ENCODE measurements around the gene PHACTR4.
"Not testable (repeated sequence)": the region's sequence is repeated elsewhere in the genome, so short reads cannot be mapped to it uniquely, and the experiment has no call there.

PHACTR4 gene

DNA sequence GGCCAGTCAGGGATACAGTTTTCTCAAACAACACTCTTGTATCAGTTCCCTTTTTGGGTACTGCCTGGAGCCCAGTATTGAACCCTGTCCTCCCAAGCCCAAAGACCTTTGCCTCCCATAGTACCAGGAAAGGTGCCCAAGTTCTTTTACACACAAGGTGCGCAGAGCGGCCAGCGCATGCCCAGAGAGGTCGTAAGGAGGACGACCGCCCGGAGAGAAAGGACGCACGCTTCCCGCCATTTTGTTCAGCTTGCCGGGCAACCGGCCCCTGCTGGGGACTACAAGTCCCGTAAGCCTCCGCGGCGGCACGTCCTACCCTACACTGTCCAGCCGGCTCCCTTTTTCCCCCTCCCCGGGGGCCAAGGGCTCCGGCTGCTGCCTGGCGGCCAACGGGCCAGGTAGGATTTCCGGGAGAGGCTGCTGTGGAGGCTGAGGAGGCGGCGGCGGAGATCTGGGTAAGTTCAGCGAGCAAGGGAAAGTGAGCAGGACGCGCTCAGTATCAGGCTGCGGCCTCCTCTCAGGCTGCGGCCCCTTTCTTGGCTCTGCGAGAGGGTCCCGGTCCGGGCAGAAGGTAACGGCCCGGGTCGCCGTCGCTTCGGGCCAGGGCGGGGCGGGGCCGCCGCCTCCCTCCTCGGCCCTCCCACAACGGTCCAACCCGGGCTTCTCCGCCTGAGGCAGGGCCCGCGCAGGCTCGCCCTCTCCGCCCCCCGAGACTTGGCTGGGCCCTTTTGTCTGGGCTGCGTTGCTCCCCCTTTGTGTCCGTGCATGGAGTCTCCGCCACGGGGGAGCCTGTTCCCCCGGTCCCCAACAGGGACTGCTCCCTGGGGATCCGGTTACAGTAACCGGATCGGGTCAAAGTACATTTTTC lies at the start of gene PHACTR4:
Gene PHACTR4 (plus strand): TSS at position 370 of the 868 bp plus-strand sequence. CDS start 37,708 bp downstream, outside the sequence.
- peak; percentile 89 for DNase-seq (ENCODE audit: low spot score)

GRCh38 chr1:28322194-28322593 lies 47.3 kb upstream of the PHACTR4 start:
- no peak for DNase-seq (ENCODE audit: low spot score)

DNA sequence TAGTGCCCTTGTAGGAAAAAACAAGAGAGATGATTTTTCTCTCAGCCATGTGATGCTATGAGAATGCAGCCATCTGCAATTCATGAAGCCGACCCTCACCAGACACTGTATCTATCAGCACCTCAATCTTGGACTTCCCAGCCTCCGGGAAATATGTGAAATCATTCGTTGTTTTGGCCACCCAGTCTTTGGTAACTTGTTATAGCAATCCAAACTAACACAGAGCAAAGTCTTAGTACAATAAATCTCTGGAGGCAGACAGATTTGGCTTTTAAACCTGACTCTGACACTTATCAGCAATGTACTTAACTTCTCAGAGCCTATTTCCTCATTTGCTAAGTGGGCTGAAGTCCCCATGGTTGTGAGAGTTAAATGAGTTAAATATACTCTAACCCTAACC lies 45.8 kb upstream of the PHACTR4 start:
- no peak for DNase-seq (ENCODE audit: low spot score)

DNA sequence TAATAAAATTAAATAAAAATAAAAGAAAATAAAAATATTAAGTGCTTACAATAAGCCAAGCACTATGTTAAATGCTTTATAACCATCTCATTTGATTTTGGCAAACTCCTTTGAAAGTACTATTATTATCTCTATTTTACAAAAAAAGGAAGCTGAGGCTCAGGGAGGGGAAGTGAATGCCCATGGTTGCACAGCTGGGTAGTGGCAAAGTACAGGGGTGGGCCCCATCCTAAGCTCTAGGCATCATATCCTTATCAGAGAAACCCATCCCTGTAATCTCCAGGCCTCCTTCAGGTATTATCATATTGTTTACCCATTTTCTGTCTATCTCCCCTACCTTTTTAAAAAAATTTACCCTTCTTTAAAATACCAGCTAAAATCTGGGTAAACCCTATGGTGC lies 43.0 kb upstream of the PHACTR4 start:
- DNase-seq (ENCODE audit: low spot score), result no peak

DNA sequence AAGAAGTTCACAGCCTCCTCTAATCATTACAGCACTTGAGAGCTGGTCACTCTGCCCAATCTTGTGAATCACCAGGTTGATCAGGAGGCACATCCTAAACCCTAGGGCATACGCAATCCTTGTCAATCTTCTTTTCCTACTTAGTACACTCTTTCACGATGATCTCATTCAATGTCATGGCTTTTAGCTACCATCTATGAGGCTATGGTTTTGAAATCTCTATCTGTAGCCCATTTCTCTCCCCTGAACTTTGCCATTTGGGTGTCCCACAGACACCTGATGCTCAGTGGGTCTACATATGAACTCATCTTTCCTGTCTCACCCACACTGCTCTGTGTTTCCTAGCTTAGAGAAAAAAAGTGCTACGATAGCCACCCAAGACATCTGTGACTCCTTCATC lies 42.6 kb upstream of the PHACTR4 start:
- DNase-seq (ENCODE audit: low spot score), result no peak

DNA sequence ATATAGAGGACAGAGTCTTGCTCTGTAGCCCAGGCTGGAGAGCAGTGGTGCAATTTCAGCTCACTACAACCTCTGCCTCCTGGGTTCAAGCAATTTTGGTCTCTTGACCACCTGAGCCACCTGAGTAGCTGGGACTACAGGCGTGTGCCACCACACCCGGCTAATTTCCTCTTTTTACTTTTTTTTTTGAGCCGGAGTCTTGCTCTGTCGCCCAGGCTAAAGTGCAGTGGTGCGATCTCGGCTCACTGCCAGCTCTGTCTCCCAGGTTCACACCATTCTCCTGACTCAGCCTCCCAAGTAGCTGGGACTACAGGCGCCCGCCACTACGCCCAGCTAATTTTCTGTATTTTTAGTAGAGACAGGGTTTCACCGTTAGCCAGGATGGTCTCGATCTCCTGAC lies 42.1 kb upstream of the PHACTR4 start:
- not testable (repeated sequence) for DNase-seq (ENCODE audit: low spot score)

- DNase-seq (ENCODE audit: low spot score), result no peak
Observed at GRCh38 chr1:28328228-28328648, 41.3 kb upstream of the PHACTR4 start.

DNA sequence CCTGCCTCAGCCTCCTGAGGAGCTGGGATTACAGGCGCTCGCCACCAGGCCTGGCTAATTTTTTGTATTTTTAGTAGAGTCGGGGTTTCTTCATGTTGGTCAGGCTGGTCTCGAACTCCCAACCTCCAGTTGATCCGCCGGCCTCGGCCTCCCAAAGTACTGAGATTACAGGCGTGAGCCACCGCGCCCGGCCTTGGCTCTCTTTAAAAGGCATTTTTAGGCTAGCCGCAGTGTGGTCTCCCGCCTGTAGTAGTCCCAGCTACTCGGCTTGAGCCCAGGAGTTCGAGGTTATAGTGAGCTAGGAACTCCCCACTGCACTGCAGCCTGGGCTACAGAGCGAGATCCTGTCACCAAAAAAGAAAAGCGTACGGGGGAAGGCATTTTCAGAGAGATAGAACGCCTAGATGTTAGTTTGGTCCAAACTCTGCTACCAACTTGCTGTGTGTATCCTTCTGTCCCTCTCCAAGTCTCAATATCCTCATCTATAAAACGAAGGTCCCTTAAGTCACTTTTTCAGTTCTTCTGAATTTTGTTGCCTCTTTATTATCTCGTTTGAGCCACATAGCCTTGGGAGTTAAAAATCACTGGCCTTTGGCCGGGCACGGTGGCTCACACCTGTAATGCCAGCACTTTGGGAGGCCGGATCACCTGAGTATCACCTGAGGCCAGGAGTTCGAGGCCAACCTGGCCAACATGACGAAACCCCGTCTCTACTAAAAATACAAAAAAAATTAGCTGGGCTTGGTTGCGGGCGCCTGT lies 40.0 kb upstream of the PHACTR4 start:
- no peak for DNase-seq (ENCODE audit: low spot score)

GRCh38 chr1:28338897-28339296 lies 30.6 kb upstream of the PHACTR4 start:
- DNase-seq (ENCODE audit: low spot score), result no peak

GRCh38 chr1:28339551-28339950 lies 30.0 kb upstream of the PHACTR4 start:
- DNase-seq (ENCODE audit: low spot score), result no peak

GRCh38 chr1:28340221-28340974 lies 29.1 kb upstream of the PHACTR4 start:
- no peak for DNase-seq (ENCODE audit: low spot score)

DNA sequence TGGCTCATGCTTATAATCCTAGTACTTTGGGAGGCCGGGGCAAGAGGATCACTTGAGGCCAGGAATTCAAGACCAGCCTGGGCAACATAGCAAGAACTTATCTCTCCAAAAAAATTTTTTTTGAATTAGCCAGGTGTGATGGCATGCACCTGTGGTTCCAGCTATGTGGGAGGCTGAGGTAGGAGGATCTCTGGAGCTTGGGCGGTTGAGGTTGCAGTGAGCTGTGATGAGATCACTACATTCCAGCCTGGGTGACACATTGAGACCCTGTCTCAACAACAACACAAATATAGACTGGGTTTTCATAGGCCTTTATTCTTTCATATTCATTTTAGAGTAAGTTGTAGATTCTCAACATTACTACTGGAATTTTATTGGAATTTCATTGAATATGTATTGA lies 27.9 kb upstream of the PHACTR4 start:
- DNase-seq (ENCODE audit: low spot score), result no peak

DNA sequence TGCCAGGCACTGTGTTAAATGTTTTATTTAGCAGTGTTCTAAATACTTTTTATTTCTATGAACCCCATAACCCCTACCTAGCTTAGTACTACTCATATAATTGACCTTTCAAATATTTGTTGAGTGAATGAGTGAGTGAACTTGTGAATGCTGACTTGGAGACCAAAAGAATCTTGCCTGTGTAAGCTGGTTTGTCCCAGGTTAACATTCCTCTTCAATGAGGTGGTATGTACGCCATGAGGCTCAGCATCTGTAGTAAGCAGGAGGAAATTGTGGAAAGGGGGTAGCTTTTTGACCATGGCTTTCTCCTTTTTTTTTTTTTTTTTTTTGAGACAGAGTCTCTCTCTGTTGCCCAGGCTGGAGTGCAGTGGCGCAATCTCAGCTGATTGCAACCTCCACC lies 26.1 kb upstream of the PHACTR4 start:
- no peak for DNase-seq (ENCODE audit: low spot score)

DNA sequence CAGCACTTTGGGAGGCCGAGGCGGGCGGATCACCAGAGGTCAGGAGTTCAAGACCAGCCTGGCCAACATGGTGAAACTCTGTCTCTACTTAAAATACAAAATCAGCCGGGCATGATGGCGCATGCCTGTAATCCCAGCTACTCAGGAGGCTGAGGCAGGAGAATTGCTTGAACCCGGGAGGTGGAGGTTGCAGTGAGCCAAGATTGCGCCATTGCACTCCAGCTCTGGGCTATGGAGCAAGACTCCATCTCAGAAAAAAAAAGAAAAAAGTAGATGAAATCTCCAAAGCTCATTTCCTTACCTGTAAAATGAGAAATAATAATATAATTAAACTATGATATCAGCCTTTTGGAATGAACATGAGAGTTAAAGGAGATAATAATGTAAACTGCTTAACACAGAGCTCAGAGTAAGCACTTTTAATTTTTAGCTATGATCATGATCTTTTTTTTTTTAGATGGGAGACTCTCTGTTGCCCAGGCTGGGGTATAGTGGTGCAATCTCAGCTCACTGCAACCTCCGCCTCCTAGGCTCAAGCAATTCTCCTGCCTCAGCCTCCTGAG lies 16.2 kb upstream of the PHACTR4 start:
- not testable (repeated sequence) for DNase-seq (ENCODE audit: low spot score)

DNA sequence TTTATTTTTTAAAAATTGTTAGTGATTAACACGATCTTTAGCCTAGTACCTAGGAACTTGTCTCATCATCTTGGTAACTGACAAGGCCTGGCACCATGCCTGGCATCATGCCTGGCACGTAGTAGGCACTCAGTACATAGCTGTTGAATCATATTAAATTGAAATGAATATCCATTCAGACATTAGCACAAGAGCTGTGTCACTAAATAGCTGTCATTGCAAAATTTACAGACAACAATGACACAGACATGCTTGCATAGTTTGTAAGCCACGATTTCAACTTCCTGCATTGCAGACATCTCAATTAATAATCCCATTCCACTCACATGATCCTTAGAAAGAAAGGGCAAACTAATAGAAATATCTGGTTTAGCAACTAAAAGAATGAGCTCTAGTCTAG lies 15.4 kb upstream of the PHACTR4 start:
- peak; percentile 49 for DNase-seq (ENCODE audit: low spot score)

DNA sequence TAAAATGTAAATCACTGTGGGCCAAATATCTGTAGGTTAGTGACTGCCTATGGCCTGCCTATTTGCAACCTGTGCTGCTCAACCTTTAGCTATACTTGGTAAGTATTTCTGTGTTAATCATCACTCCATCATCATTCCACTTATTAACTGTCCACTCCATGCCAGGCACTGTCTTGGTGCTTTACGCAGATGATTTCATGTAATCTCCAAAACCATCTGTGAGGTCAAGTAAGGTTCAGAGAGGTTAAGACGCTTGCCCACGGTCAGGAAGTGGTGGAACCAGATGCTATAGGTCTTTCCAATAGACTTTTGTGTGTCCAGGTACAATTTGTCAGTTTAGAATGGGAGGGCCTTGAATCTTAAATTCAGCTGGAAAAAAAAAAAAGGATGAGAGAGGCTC lies 10.8 kb upstream of the PHACTR4 start:
- DNase-seq (ENCODE audit: low spot score), result no peak

DNA sequence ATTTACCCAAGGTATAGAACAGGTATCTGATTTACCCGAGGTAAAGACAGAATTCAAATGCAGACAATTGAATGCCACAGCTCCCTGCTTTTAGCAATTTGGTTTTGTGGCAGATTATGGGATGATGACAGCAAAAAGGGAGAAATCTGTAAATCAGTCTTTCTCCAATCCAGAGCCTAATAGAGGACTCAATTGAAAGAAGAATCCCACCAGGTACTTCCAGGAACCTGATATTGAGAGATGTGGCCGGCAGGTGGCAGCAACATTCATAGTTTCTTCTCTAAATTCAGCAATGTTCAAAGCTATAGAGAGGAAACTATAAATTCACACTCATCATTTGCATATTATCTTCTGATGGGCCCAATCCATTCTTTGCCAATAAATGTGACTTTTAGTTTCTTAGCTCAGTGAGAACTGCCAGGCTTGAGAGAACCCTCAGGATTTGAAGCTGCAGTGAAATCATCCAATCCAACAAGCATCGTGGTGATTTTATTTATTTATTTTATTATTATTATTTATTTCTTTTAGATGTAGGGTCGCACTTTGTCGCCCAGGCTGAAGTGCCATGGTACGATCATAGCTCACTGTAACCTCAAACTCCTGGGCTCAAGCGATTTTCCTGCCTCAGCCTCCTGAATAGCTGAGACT lies 9.8 kb upstream of the PHACTR4 start:
- peak; percentile 41 for DNase-seq (ENCODE audit: low spot score)

GRCh38 chr1:28364888-28365287 lies 4.7 kb upstream of the PHACTR4 start:
- no peak for DNase-seq (ENCODE audit: low spot score)

GRCh38 chr1:28365864-28366263 lies 3.7 kb upstream of the PHACTR4 start:
- DNase-seq (ENCODE audit: low spot score), result no peak

GRCh38 chr1:28368608-28369007 lies 932 bp upstream of the PHACTR4 start:
- not testable (repeated sequence) for DNase-seq (ENCODE audit: low spot score)

GRCh38 chr1:28370239-28371009 lies 884 bp downstream of the PHACTR4 start:
- DNase-seq (ENCODE audit: low spot score), result peak; percentile 45

Measured in COLO829 (cell line).